Adrenal gland (tissue), 12 donors: ENCODE results near the gene DCAF15. TPM values are rescaled to one million over a fixed set of nuclear protein-coding genes. Genes with fewer than 3 reads are reported as not detected.

ENCODE experiments used
- DNase-seq, 7 donors: peaks; one replicate each; pipeline ENCODE4 v3.0.0-alpha.2; 2019 to 2020
- H3K27ac ChIP-seq, 5 donors: fragments of 200-600 bp; sonication (generic) in 4 of 5; 1 replicate in 3 of 5; 2 replicates in 2 of 5; pipeline versions ENCODE4 v1.5.1 to v1.8.0; 2016 to 2020; ENCODE audit warnings: mild to moderate bottlenecking in 1 of 5
- H3K27me3 ChIP-seq: fragments of 200-600 bp; 2 replicates; pipeline ENCODE4 v1.8.0; 2021
- H3K36me3 ChIP-seq, 2 donors: fragments of 200-600 bp; replicated peaks in 1 of 2; 1 replicate in 1 of 2; 2 replicates in 1 of 2; pipeline versions ENCODE4 v1.5.1 to v1.8.0; 2018 to 2022
- H3K4me1 ChIP-seq, 2 donors: fragments of 200-600 bp; replicated peaks in 1 of 2; 1 replicate in 1 of 2; 2 replicates in 1 of 2; pipeline versions ENCODE4 v1.5.1 to v1.8.0; 2018 to 2021
- H3K4me3 ChIP-seq, 4 donors: fragments of 200-600 bp; sonication (generic) in 3 of 4; one replicate each; pipeline ENCODE4 v1.5.1; 2016 to 2018
- H3K9me3 ChIP-seq, 3 donors: fragments of 200-600 bp; sonication (generic) in 1 of 3; replicated peaks in 1 of 3; 1 replicate in 2 of 3; 2 replicates in 1 of 3; pipeline versions ENCODE4 v1.5.1 to v1.8.0; 2016 to 2021
- POLR2A ChIP-seq, 2 donors: fragments of 450-650 bp; IDR thresholded peaks; one replicate each; pipeline ENCODE4 v1.6.1; 2017; ENCODE audit warnings: antibody characterized with exemption in 2 of 2, mild to moderate bottlenecking in 2 of 2, moderate library complexity in 1 of 2
- WGBS, 4 donors: extraction: QIAGEN DNeasy Blood & Tissue Kit in 2 of 4; methylation state at CpG; one replicate each; pipeline versions ENCODE4 v1.1.5 to v1.1.7; 2013 to 2017; 5-methylcytosine and 5-hydroxymethylcytosine counted together
- intact Hi-C, 2 donors: fragments of 100-400 bp; cut with DNase I; formaldehyde crosslinking; loops; one replicate each; pipeline versions ENCODE4 v1.14.1 to v1.15.0; 2022 to 2023
- polyA plus RNA-seq, 3 donors: library from polyadenylated mRNA; stranded (reverse); fragments of 200-250 nt in 2 of 3; fragments of 350-450 nt in 1 of 3; fragmentation: Illumina TruSeq in 1 of 3; extraction: RNeasy Lipid Tissue Mini Kit (QIAGEN cat#74804) in 1 of 3; gene quantifications; one replicate each; pipeline ENCODE4 v1.2.3, GENCODE V29; 2013 to 2014
- total RNA-seq, 9 donors: library from RNA; depleted of rRNA in 4 of 9; stranded (reverse); fragments of >200 nt in 4 of 9; fragments of 120-200 nt in 1 of 9; fragmentation: NEBNext Ultra II Directional in 1 of 9; extraction: Animal tissue kit (Norgen Biotek cat#: 25700) in 1 of 9; gene quantifications; one replicate each; pipeline versions ENCODE4 v1.1.0 to v1.2.4, GENCODE V29; 2013 to 2023
- TF ChIP-seq, protein P1 (sequence below), 6 experiments: fragments of 450-650 bp in 4 of 6; fragments of 200-600 bp in 2 of 6; sonication (generic) in 1 of 6; IDR thresholded peaks; 1 replicate in 5 of 6; 2 replicates in 1 of 6; pipeline versions ENCODE4 v1.5.1 to v1.8.0; 2016 to 2021; ENCODE audit warnings: antibody characterized with exemption in 6 of 6, mild to moderate bottlenecking in 2 of 6, moderate library complexity in 1 of 6
- donor health status: healthy with polysubstance abuse.
- donor health status: Bipolar disorder and iron deficiency.
- donor health status: DM: yes; HTN: yes; CAD: no.
- donor health status: DM: no; HTN: no; CAD: no.
- donor health status: DM: no; HTN: no; CAD: no.
- donor health status: DM: yes; HTN: yes; CAD: no.

DCAF15 gene
- total and polyA plus RNA-seq, 12 donors: 6.7 to 147 (median 13.5) TPM

DNA sequence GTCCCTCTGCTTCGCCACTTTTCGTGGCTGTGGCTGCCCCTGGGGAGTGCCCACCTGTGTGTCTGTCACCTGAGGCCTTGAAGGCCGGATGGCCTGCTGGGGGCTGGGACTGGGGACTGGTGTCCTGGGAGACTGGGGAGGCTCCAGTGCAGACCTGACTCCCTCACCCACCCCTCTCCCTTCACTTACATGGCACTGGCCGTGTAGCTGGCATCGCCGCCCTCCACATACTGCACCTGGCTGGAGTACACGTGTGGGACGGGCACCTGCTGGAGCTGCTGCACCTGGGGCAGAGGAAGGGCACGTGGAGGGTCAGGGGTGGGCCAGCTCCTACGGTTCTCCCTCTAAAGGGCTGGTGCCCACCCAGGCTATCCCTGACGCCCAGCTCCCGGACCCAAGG is 25.5 kb downstream of the DCAF15 start:
- Histone ChIP-seq H3K27me3 (no peaks in the 10 kb centered on the region), H3K27ac (peak overlapping the region in 3 of 5 donors; percentile 27 to 66 (median 59)), H3K36me3 (peaks cover 0 to 10% of the 10 kb centered on the region in 2 donors), H3K9me3 (no peaks in the 10 kb centered on the region), H3K4me3 (no peak overlapping the region), H3K4me1 (peaks cover 9% of the 10 kb centered on the region in 2 donors)
- 88 to 94% (median 91%) methylated on average over 2 to 12 of the region's 12 CpGs for WGBS, 4 donors
- intact Hi-C loops: no loop called here
- DNase-seq: no peak
- no peak for TF ChIP-seq POLR2A (IDR thresholded peaks at IDR 0.05)
- TF ChIP-seq, protein P1, sequence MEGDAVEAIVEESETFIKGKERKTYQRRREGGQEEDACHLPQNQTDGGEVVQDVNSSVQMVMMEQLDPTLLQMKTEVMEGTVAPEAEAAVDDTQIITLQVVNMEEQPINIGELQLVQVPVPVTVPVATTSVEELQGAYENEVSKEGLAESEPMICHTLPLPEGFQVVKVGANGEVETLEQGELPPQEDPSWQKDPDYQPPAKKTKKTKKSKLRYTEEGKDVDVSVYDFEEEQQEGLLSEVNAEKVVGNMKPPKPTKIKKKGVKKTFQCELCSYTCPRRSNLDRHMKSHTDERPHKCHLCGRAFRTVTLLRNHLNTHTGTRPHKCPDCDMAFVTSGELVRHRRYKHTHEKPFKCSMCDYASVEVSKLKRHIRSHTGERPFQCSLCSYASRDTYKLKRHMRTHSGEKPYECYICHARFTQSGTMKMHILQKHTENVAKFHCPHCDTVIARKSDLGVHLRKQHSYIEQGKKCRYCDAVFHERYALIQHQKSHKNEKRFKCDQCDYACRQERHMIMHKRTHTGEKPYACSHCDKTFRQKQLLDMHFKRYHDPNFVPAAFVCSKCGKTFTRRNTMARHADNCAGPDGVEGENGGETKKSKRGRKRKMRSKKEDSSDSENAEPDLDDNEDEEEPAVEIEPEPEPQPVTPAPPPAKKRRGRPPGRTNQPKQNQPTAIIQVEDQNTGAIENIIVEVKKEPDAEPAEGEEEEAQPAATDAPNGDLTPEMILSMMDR (IDR thresholded peaks at IDR 0.05): no peak

DNA sequence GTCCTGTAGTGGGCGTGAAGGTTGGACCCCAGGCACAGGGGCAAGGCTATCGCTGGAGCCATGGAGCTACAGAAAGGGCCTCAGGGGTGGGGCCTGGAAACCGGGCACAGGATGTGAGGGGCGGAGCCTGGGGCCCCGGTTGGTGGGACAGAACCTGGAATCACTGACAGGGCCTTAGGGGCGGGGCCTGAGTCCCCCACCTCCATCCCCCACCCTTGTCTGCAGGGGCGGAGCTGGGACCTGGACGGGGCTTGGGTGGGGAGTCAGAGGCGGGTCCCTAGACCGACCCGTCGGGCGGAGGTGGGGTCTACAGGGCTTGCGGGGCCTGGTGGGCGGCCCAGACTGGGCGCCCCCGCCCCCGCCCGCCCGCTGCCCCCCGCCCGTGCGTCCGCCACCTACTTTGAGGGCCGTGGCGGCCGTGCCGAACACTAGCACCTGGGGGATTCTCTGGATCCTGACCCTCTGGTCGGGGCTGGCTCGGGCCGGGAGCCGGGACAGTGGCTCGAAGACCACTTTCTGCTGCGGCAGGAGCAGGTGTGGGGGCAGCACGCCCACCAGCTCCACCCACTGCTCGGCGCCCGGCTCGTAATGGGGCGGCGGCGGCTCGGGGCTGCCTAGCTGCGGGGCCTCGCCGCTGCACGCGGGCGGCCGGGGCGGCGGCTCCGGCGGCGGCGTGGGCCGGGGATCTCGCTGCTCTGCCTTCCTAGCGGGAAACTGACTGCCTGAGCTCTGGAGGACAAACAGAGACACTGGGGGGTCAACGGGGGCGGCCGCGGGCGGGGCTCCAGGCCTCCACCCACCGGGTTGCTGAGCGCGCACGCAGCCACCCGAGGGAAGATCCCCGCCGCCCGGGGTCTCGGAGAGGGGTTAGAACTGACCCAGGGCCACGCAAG is 26.3 kb downstream of the DCAF15 start:
- peaks cover 0 to 3% of the 10 kb centered on the region in 2 donors for H3K36me3 ChIP-seq
- H3K27me3 ChIP-seq: no peaks in the 10 kb centered on the region
- H3K4me1 ChIP-seq: peaks cover 9% of the 10 kb centered on the region in 2 donors
- intact Hi-C loops: no loop called here
- peak overlapping the region in 2 of 4 donors; percentile 22 to 74 for H3K4me3 ChIP-seq
- no peaks in the 10 kb centered on the region for H3K9me3 ChIP-seq
- no peak for TF ChIP-seq POLR2A (IDR thresholded peaks at IDR 0.05)
- TF ChIP-seq, protein P1 (IDR thresholded peaks at IDR 0.05): no peak
- peak; percentile 60 to 91 (median 78) for DNase-seq
- peak overlapping the region in 4 of 5 donors; percentile 7 to 66 (median 43) for H3K27ac ChIP-seq
- WGBS, 4 donors: 11 to 31% (median 13%) methylated on average over 19 to 74 of the region's 74 CpGs; no CpG with 5 or more reads in 1 of the 4 donors

DNA sequence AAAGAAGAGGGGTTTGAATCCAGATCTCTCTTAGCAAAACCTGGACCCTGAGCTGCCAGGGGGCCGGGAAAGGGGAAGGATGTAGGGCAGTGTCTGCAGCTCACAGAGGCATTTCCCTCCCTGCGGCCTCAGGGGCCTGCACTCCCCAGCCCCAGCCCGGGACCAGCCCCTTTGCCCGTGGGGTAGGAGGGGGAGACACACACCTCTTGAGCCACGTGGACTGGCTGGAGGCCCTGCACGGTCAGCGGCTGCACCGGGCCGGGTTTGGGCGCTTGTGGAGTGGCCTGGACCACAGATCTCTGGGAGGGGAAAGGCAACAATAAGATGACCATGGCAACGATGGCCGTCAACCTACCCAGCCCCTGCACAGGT is 26.9 kb downstream of the DCAF15 start:
- WGBS, 4 donors: 18 to 37% (median 31%) methylated on average over 3 to 12 of the region's 12 CpGs
- intact Hi-C loops: no loop called here
- peak overlapping the region in 3 of 5 donors; percentile 7 to 66 (median 59) for H3K27ac ChIP-seq
- peaks cover 0 to 3% of the 10 kb centered on the region in 2 donors for H3K36me3 ChIP-seq
- DNase-seq: no peak
- peak overlapping the region in 2 of 4 donors; percentile 22 to 74 for H3K4me3 ChIP-seq
- H3K4me1 ChIP-seq: peaks cover 9% of the 10 kb centered on the region in 2 donors
- no peaks in the 10 kb centered on the region for H3K9me3 ChIP-seq
- no peaks in the 10 kb centered on the region for H3K27me3 ChIP-seq
- no peak for TF ChIP-seq POLR2A (IDR thresholded peaks at IDR 0.05)
- TF ChIP-seq, protein P1 (IDR thresholded peaks at IDR 0.05): no peak

DNA sequence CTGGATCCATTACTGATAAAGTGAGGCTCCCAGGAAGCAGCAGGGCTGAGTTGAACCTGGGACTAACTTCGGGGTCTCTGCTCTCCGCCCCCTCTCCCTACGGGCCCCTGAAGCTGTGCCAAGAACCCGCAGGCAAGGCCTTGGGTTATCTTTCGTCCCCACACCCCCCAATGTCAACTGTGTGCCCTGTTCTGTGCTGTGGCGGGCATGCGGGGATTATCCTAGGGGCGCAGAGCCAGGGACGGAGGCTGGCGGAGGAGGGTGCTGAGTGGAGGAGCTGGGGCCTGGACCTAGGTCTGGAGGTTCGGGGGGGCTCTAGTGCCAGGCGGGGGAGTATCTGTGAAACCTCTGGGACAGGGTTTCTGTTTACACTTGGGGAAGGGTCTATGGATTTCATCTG is 27.4 kb downstream of the DCAF15 start:
- Histone ChIP-seq H3K4me3 (no peak overlapping the region), H3K4me1 (peaks cover 9% of the 10 kb centered on the region in 2 donors), H3K9me3 (no peaks in the 10 kb centered on the region), H3K27ac (peak overlapping the region in 1 of 5 donors; percentile 59), H3K27me3 (no peaks in the 10 kb centered on the region), H3K36me3 (peaks cover 0 to 3% of the 10 kb centered on the region in 2 donors)
- 70 to 80% (median 74%) methylated on average over 11 to 12 of the region's 12 CpGs for WGBS, 4 donors
- TF ChIP-seq POLR2A (IDR thresholded peaks at IDR 0.05): no peak
- no peak for DNase-seq
- intact Hi-C loops: no loop called here
